ENCODE data around the gene ZNF280C.
A peak's percentile ranks its signal among the peaks of the same experiment; 100 is the strongest.
"Not testable (repeated sequence)": the region's sequence is repeated elsewhere in the genome, so short reads cannot be mapped to it uniquely, and the experiment has no call there.

The ZNF280C gene

GRCh38 chrX:130261296-130261893 is 7.3 kb downstream of the ZNF280C start:
- DNase-seq = no peak

- no peak for DNase-seq
These were observed 8.4 kb downstream of the ZNF280C start for GRCh38 chrX:130260316-130260715.

GRCh38 chrX:130253916-130254315 is 14.8 kb downstream of the ZNF280C start:
- no peak for DNase-seq

- DNase-seq = no peak
These were observed 17.0 kb downstream of the ZNF280C start for GRCh38 chrX:130251671-130252070.

GRCh38 chrX:130247996-130248395 is 20.7 kb downstream of the ZNF280C start:
- no peak for DNase-seq

GRCh38 chrX:130246084-130246483 is 22.6 kb downstream of the ZNF280C start:
- DNase-seq = no peak

GRCh38 chrX:130245441-130245840 is 23.3 kb downstream of the ZNF280C start:
- DNase-seq = no peak

- not testable (repeated sequence) for DNase-seq
These were observed 37.5 kb downstream of the ZNF280C start for GRCh38 chrX:130231184-130231583.

- no peak for DNase-seq
These were observed 39.8 kb downstream of the ZNF280C start for GRCh38 chrX:130228871-130229270.

- DNase-seq = no peak
These were observed 43.9 kb downstream of the ZNF280C start for GRCh38 chrX:130224810-130225209.

GRCh38 chrX:130216320-130216719 is 52.4 kb downstream of the ZNF280C start:
- DNase-seq = peak; percentile 3

- no peak for DNase-seq
These were observed 55.3 kb downstream of the ZNF280C start for GRCh38 chrX:130213376-130213775.

- no peak for DNase-seq
These were observed 56.3 kb downstream of the ZNF280C start for GRCh38 chrX:130212371-130212770.

- no peak for DNase-seq
These were observed 57.1 kb downstream of the ZNF280C start for GRCh38 chrX:130211415-130212186.

GRCh38 chrX:130204647-130205046 is 64.1 kb downstream of the ZNF280C start:
- no peak for DNase-seq

GRCh38 chrX:130197464-130197863 is 71.2 kb downstream of the ZNF280C start:
- no peak for DNase-seq

- no peak for DNase-seq
These were observed 72.2 kb downstream of the ZNF280C start for GRCh38 chrX:130196466-130196865.

GRCh38 chrX:130190801-130191200 is 77.9 kb downstream of the ZNF280C start:
- DNase-seq = no peak

GRCh38 chrX:130186651-130187050 is 82.0 kb downstream of the ZNF280C start:
- no peak for DNase-seq

- no peak for DNase-seq
These were observed 83.8 kb downstream of the ZNF280C start for GRCh38 chrX:130184857-130185256.

GRCh38 chrX:130184168-130184567 is 84.5 kb downstream of the ZNF280C start:
- DNase-seq = no peak

- DNase-seq = no peak
These were observed 89.0 kb downstream of the ZNF280C start for GRCh38 chrX:130179579-130180215.

GRCh38 chrX:130179170-130179569 is 89.5 kb downstream of the ZNF280C start:
- no peak for DNase-seq

- no peak for DNase-seq
These were observed 91.8 kb downstream of the ZNF280C start for GRCh38 chrX:130176942-130177341.

Measured in RPMI8226 (cell line).